HEK293T (cell line): Measurements from ENCODE around the gene PARP12.

Experiments
- ARNT ChIP-seq: fragments of 450-650 bp; IDR thresholded peaks from 2 replicates; pipeline ENCODE4 v1.6.1; 2017; ENCODE audit warnings: mild to moderate bottlenecking
- BHLHE40 ChIP-seq: fragments of 450-650 bp; IDR thresholded peaks from 2 replicates; pipeline ENCODE4 v1.6.1; 2016; ENCODE audit warnings: mild to moderate bottlenecking, moderate library complexity, borderline replicate concordance
- CTBP1 ChIP-seq: fragments of 450-650 bp; IDR thresholded peaks from 2 replicates; pipeline ENCODE4 v1.6.1; 2016; ENCODE audit warnings: borderline replicate concordance
- ELF4 ChIP-seq: fragments of 450-650 bp; IDR thresholded peaks from 2 replicates; pipeline ENCODE4 v1.6.1; 2017; ENCODE audit warnings: antibody characterized with exemption
- FOXA1 ChIP-seq: fragments of 450-650 bp; IDR thresholded peaks from 2 replicates; pipeline ENCODE4 v1.6.1; 2016; ENCODE audit warnings: mild to moderate bottlenecking
- FOXM1 ChIP-seq: fragments of 450-650 bp; IDR thresholded peaks from 2 replicates; pipeline ENCODE4 v1.6.1; 2017; ENCODE audit warnings: mild to moderate bottlenecking, borderline replicate concordance
- L3MBTL2 ChIP-seq: fragments of 450-650 bp; conservative IDR thresholded peaks from 2 replicates; pipeline ENCODE4 v1.6.1; 2016; ENCODE audit warnings: mild to moderate bottlenecking
- LEF1 ChIP-seq: fragments of 450-650 bp; IDR thresholded peaks from 2 replicates; pipeline ENCODE4 v1.6.1; 2017; ENCODE audit warnings: mild to moderate bottlenecking, borderline replicate concordance
- NFRKB ChIP-seq: fragments of 450-650 bp; IDR thresholded peaks from 2 replicates; pipeline ENCODE4 v1.6.1; 2016; ENCODE audit warnings: mild to moderate bottlenecking, moderate library complexity
- PKNOX1 ChIP-seq: fragments of 450-650 bp; IDR thresholded peaks from 2 replicates; pipeline ENCODE4 v1.6.1; 2016
- SP1 ChIP-seq: fragments of 450-650 bp; IDR thresholded peaks from 2 replicates; pipeline ENCODE4 v1.6.1; 2017
- SUZ12 ChIP-seq: fragments of 450-650 bp; IDR thresholded peaks from 2 replicates; pipeline ENCODE4 v1.6.1; 2016; ENCODE audit warnings: mild to moderate bottlenecking
- TARDBP ChIP-seq: fragments of 450-650 bp; IDR thresholded peaks from 2 replicates; pipeline ENCODE4 v1.6.1; 2016

- no peak for TF ChIP-seq LEF1
- TF ChIP-seq ELF4 = no peak
- no peak for TF ChIP-seq CTBP1
- TF ChIP-seq NFRKB = no peak
- no peak for TF ChIP-seq FOXA1
- TF ChIP-seq PKNOX1 = no peak
- TF ChIP-seq SUZ12 = no peak
- TF ChIP-seq TARDBP = no peak
- no peak for TF ChIP-seq ARNT
- TF ChIP-seq BHLHE40 = no peak
- TF ChIP-seq SP1 = no peak
- no peak for TF ChIP-seq L3MBTL2
- no peak for TF ChIP-seq FOXM1
Observed at GRCh38 chr7:139990142-139990535, 72.6 kb downstream of the PARP12 start.
